ENCODE measurements around the gene MACROD2.
"Not testable (repeated sequence)": the region's sequence is repeated elsewhere in the genome, so short reads cannot be mapped to it uniquely, and the experiment has no call there.

Gene MACROD2

DNA sequence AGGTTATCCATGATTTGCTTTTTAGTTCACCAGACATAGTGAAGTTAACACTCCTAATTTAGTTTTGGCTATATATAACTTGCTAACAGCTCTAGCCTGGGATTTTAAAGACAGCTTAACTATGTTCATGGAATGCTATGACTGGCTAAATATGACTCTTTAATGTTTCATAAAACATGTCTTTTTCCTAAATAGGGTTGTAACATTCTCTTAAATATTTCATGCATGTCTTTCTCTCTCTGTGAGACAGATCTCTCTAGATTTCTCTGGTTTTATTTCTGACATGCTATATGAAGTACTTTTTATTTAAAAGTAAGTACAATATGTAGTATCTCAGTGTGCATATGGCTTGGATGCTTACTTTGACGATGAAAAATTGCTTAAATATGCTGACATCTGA, 35.7 kb downstream of the MACROD2 start:
- Histone ChIP-seq H3K27me3 (ENCODE audit: insufficient read depth, insufficient read length) (no peaks in the 10 kb centered on the region), H3K4me1 (ENCODE audit: insufficient read depth, insufficient read length) (no peaks in the 10 kb centered on the region), H3K4me3 (ENCODE audit: insufficient read length, low read depth) (no peak overlapping the region), H3K9ac (ENCODE audit: insufficient read length, low read depth) (no peak overlapping the region), H3K36me3 (ENCODE audit: insufficient read depth, insufficient read length, low read length) (no peaks in the 10 kb centered on the region), H3K9me3 (ENCODE audit: insufficient read depth, low read length) (no peaks in the 10 kb centered on the region)
- no peak for TF ChIP-seq YY1 (IDR thresholded peaks at IDR 0.05; ENCODE audit: insufficient read depth, insufficient read length)
- no peak for TF ChIP-seq SUZ12 (IDR thresholded peaks at IDR 0.05; ENCODE audit: extremely low read depth, insufficient read depth, insufficient read length)
- TF ChIP-seq ZNF274 (IDR thresholded peaks at IDR 0.05; ENCODE audit: low read depth, low read length): no peak
- DNase-seq (ENCODE audit: low read depth, low spot score): no peak

DNA sequence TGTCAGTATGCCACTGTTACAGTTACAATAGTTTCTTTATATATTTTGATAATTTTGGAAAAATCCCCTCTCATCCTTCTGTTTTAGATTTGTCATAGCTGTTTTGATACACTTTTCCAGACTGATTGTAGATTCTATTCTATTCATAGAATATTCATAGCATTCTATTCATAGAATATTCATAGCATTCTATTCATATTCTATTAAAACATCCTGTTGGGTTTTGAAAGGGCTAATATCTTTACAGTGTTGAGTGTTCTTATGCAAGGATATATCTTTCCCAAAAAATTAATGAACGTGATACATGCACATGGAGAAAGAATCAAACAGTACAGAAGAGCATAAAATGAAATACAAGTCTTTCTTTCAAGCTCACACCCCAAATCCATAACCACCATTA, 38.0 kb downstream of the MACROD2 start:
- H3K9ac ChIP-seq (ENCODE audit: insufficient read length, low read depth): no peak overlapping the region
- H3K4me1 ChIP-seq (ENCODE audit: insufficient read depth, insufficient read length): no peaks in the 10 kb centered on the region
- no peak for DNase-seq (ENCODE audit: low read depth, low spot score)
- H3K36me3 ChIP-seq (ENCODE audit: insufficient read depth, insufficient read length, low read length): no peaks in the 10 kb centered on the region
- no peaks in the 10 kb centered on the region for H3K27me3 ChIP-seq (ENCODE audit: insufficient read depth, insufficient read length)
- no peaks in the 10 kb centered on the region for H3K9me3 ChIP-seq (ENCODE audit: insufficient read depth, low read length)
- TF ChIP-seq SUZ12 (IDR thresholded peaks at IDR 0.05; ENCODE audit: extremely low read depth, insufficient read depth, insufficient read length) (no peak), ZNF274 (IDR thresholded peaks at IDR 0.05; ENCODE audit: low read depth, low read length) (no peak), YY1 (IDR thresholded peaks at IDR 0.05; ENCODE audit: insufficient read depth, insufficient read length) (no peak)
- no peak overlapping the region for H3K4me3 ChIP-seq (ENCODE audit: insufficient read length, low read depth)

DNA sequence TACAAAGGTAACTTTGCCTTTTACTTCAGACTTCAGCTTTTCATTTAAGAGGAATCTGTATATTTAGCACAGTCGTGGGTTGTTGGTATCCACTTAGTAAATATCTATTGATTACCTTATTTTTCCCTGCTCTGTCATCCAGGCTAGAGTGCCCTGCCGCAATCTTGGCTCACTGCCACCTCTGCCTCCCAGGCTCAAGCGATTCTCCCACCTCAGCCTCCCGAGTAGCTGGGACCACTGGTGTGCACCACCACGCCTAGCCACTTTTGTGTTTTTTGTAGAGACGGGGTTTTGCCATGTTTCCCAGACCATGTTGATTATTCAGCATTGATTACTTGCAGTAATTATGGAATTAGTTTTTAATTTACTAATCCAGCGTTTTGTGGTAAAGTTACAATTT, 41.3 kb downstream of the MACROD2 start:
- Histone ChIP-seq H3K27me3 (ENCODE audit: insufficient read depth, insufficient read length) (no peaks in the 10 kb centered on the region), H3K9me3 (ENCODE audit: insufficient read depth, low read length) (no peaks in the 10 kb centered on the region), H3K9ac (ENCODE audit: insufficient read length, low read depth) (no peak overlapping the region), H3K4me3 (ENCODE audit: insufficient read length, low read depth) (no peak overlapping the region), H3K4me1 (ENCODE audit: insufficient read depth, insufficient read length) (no peaks in the 10 kb centered on the region), H3K36me3 (ENCODE audit: insufficient read depth, insufficient read length, low read length) (no peaks in the 10 kb centered on the region)
- no peak for TF ChIP-seq YY1 (IDR thresholded peaks at IDR 0.05; ENCODE audit: insufficient read depth, insufficient read length)
- TF ChIP-seq SUZ12 (IDR thresholded peaks at IDR 0.05; ENCODE audit: extremely low read depth, insufficient read depth, insufficient read length): no peak
- TF ChIP-seq ZNF274 (IDR thresholded peaks at IDR 0.05; ENCODE audit: low read depth, low read length): no peak
- no peak for DNase-seq (ENCODE audit: low read depth, low spot score)

DNA sequence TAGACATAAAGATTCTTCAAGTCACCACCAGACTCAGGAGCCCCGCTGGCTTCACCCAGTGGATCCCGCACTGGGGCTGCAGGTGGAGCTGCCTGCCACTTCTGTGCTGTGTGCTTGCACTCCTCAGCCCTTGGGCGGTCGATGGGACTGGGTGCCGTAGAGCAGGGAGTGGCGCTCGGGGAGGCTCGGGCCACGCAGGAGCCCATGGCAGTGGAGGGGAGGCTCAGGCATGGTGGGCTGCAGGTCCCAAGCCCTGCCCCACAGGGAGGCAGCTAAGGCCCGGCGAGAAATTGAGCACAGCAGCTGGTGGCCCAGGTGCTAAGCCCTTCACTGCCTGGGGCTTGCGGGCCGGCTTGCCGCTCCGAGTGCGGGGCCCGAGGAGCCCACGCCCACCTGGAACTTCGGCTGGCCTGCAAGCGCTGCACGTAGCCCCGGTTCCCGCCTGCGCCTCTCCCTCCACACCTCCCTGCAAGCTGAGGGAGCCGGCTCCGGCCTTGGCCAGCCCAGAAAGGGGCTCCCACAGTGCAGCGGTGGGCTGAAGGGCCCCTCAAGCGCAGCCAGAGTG, 49.5 kb downstream of the MACROD2 start:
- H3K36me3 ChIP-seq (ENCODE audit: insufficient read depth, insufficient read length, low read length); H3K9me3 ChIP-seq (ENCODE audit: insufficient read depth, low read length); H3K4me1 ChIP-seq (ENCODE audit: insufficient read depth, insufficient read length); DNase-seq (ENCODE audit: low read depth, low spot score); H3K27me3 ChIP-seq (ENCODE audit: insufficient read depth, insufficient read length); H3K9ac ChIP-seq (ENCODE audit: insufficient read length, low read depth); H3K4me3 ChIP-seq (ENCODE audit: insufficient read length, low read depth): not testable (repeated sequence)

DNA sequence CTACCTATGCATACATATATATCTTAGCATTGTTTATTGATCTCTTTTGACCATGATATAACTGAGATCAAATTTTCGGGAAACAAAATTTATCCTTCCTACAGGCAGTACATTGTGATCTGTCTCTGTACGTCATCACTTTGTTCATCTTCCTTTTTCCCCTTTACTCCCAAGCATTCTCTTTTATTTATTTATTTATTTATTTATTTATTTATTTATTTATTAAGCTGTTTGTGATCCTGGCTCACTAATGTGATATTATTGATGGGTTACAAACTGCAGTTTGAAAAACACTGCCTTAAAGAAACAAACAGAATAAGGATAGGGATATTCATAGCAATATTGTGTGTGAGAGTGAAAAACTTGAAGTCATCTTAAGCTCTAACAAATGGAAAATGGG, 51.2 kb downstream of the MACROD2 start:
- H3K9ac ChIP-seq (ENCODE audit: insufficient read length, low read depth): no peak overlapping the region
- no peak for TF ChIP-seq ZNF274 (IDR thresholded peaks at IDR 0.05; ENCODE audit: low read depth, low read length)
- no peak for TF ChIP-seq YY1 (IDR thresholded peaks at IDR 0.05; ENCODE audit: insufficient read depth, insufficient read length)
- no peak for TF ChIP-seq SUZ12 (IDR thresholded peaks at IDR 0.05; ENCODE audit: extremely low read depth, insufficient read depth, insufficient read length)
- no peaks in the 10 kb centered on the region for H3K9me3 ChIP-seq (ENCODE audit: insufficient read depth, low read length)
- DNase-seq (ENCODE audit: low read depth, low spot score): no peak
- H3K36me3 ChIP-seq (ENCODE audit: insufficient read depth, insufficient read length, low read length): no peaks in the 10 kb centered on the region
- H3K4me1 ChIP-seq (ENCODE audit: insufficient read depth, insufficient read length): no peaks in the 10 kb centered on the region
- H3K27me3 ChIP-seq (ENCODE audit: insufficient read depth, insufficient read length): no peaks in the 10 kb centered on the region
- no peak overlapping the region for H3K4me3 ChIP-seq (ENCODE audit: insufficient read length, low read depth)

DNA sequence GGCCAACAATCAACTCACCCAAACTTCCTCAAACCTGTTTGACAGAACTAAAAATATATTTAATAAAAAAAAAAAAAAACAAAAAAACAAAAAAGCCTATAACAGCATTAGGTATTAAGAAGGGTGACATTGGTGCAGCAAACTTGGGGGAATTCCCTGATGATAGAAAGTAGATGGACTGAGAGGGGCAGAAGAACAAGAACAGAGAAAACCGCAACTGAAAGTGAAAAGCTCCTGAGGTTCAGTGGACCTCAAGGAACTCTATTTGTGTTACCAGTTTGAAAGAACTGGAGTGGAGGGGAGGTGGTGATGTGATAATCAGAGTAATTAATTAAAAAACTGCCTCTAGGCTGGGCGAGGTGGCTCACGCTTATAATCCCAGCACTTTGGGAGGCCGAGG, 53.8 kb downstream of the MACROD2 start:
- H3K9me3 ChIP-seq (ENCODE audit: insufficient read depth, low read length): no peaks in the 10 kb centered on the region
- no peak overlapping the region for H3K9ac ChIP-seq (ENCODE audit: insufficient read length, low read depth)
- DNase-seq (ENCODE audit: low read depth, low spot score): no peak
- no peak for TF ChIP-seq SUZ12 (IDR thresholded peaks at IDR 0.05; ENCODE audit: extremely low read depth, insufficient read depth, insufficient read length)
- TF ChIP-seq ZNF274 (IDR thresholded peaks at IDR 0.05; ENCODE audit: low read depth, low read length): no peak
- no peak for TF ChIP-seq YY1 (IDR thresholded peaks at IDR 0.05; ENCODE audit: insufficient read depth, insufficient read length)
- H3K4me3 ChIP-seq (ENCODE audit: insufficient read length, low read depth): no peak overlapping the region
- H3K36me3 ChIP-seq (ENCODE audit: insufficient read depth, insufficient read length, low read length): no peaks in the 10 kb centered on the region
- H3K27me3 ChIP-seq (ENCODE audit: insufficient read depth, insufficient read length): no peaks in the 10 kb centered on the region
- no peaks in the 10 kb centered on the region for H3K4me1 ChIP-seq (ENCODE audit: insufficient read depth, insufficient read length)

DNA sequence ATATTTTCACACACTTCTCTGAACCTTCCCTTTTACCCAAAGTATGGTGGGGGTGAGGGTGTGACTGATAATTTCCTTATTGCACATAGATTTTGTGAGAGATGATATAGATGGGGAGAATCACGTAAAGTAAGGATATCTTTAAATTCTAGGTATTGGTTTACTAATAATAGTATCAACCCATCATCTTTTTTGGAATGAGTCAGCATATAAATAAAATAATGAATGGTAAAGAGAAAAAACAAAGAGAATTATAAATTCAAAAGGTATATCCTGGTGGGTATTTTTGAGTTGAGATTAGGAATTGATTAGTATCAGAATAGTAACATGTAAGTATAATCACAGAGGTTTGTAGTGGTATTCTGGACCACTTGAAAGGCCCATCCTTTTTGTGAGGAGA, 56.1 kb downstream of the MACROD2 start:
- Histone ChIP-seq H3K36me3 (ENCODE audit: insufficient read depth, insufficient read length, low read length) (no peaks in the 10 kb centered on the region), H3K27me3 (ENCODE audit: insufficient read depth, insufficient read length) (no peaks in the 10 kb centered on the region), H3K9ac (ENCODE audit: insufficient read length, low read depth) (no peak overlapping the region), H3K9me3 (ENCODE audit: insufficient read depth, low read length) (no peaks in the 10 kb centered on the region), H3K4me1 (ENCODE audit: insufficient read depth, insufficient read length) (no peaks in the 10 kb centered on the region), H3K4me3 (ENCODE audit: insufficient read length, low read depth) (no peak overlapping the region)
- DNase-seq (ENCODE audit: low read depth, low spot score): no peak
- TF ChIP-seq YY1 (IDR thresholded peaks at IDR 0.05; ENCODE audit: insufficient read depth, insufficient read length) (no peak), ZNF274 (IDR thresholded peaks at IDR 0.05; ENCODE audit: low read depth, low read length) (no peak), SUZ12 (IDR thresholded peaks at IDR 0.05; ENCODE audit: extremely low read depth, insufficient read depth, insufficient read length) (no peak)
